SU-DHL-6 (cell line): Measurements from ENCODE around the gene RASL11A.

Source experiments
- H2AFZ ChIP-seq: fragments of 200-600 bp; sonication (generic); 2 replicates; pipeline ENCODE4 v1.6.1; 2014; ENCODE audit warnings: low read depth, mild to moderate bottlenecking, moderate library complexity, mixed read lengths, antibody characterized with exemption, low read length; ENCODE audit not compliant: severe bottlenecking
- H3F3A ChIP-seq: fragments of 200-600 bp; shearing (Covaris generic); 2 replicates; pipeline ENCODE4 v1.6.0; 2016; ENCODE audit warnings: antibody characterized with exemption, mild to moderate bottlenecking; ENCODE audit not compliant: insufficient read depth
- H3K27ac ChIP-seq: fragments of 200-600 bp; sonication (generic); 2 replicates; pipeline ENCODE4 v1.5.1; 2016; ENCODE audit warnings: low read depth, mild to moderate bottlenecking, low read length, moderate library complexity, mixed read lengths
- H3K27me3 ChIP-seq: fragments of 200-600 bp; sonication (generic), shearing (Covaris generic); 2 replicates; pipeline ENCODE4 v1.6.0; 2014; ENCODE audit warnings: mild to moderate bottlenecking, low read length
- H3K36me3 ChIP-seq: fragments of 200-600 bp; sonication (generic); 2 replicates; pipeline ENCODE4 v1.6.1; 2014; ENCODE audit warnings: mild to moderate bottlenecking, low read length, mixed read lengths
- H3K4me2 ChIP-seq: fragments of 300-600, 200-600 bp; shearing (Covaris generic), sonication (generic); 2 replicates; pipeline ENCODE4 v1.6.0; 2014; ENCODE audit warnings: low read length, low read depth, mild to moderate bottlenecking; ENCODE audit not compliant: poor library complexity, severe bottlenecking
- H3K4me3 ChIP-seq: fragments of 200-600 bp; sonication (generic); 2 replicates; pipeline ENCODE4 v1.5.1; 2014; ENCODE audit warnings: antibody characterized with exemption, low read length, mild to moderate bottlenecking, mixed read lengths; ENCODE audit not compliant: insufficient read depth, poor library complexity, severe bottlenecking
- H3K79me2 ChIP-seq: fragments of 200-600 bp; sonication (generic); 2 replicates; pipeline ENCODE4 v1.6.1; 2014; ENCODE audit warnings: mild to moderate bottlenecking, low read length, moderate library complexity; ENCODE audit not compliant: insufficient read depth
- H3K9ac ChIP-seq: fragments of 200-600 bp; sonication (generic); 2 replicates; pipeline ENCODE4 v1.7.0; 2014; ENCODE audit warnings: mild to moderate bottlenecking, low read length
- H3K9me2 ChIP-seq: fragments of 200-600 bp; sonication (generic); replicated peaks from 2 replicates; pipeline ENCODE4 v1.6.1; 2014; ENCODE audit warnings: low read length; ENCODE audit not compliant: insufficient read depth
- H3K9me3 ChIP-seq: fragments of 200-600 bp; sonication (generic); 2 replicates; pipeline ENCODE4 v1.6.1; 2014; ENCODE audit warnings: low read length, mixed read lengths; ENCODE audit not compliant: insufficient read depth
- H4K20me1 ChIP-seq: fragments of 200-600 bp; sonication (generic); 2 replicates; pipeline ENCODE4 v1.6.1; 2014; ENCODE audit warnings: low read depth, mild to moderate bottlenecking, antibody characterized with exemption, low read length, moderate library complexity, mixed read lengths
- CTCF ChIP-seq: fragments of 200-600 bp; sonication (generic); IDR thresholded peaks from one replicate; pipeline ENCODE4 v1.5.1; 2017; ENCODE audit warnings: antibody characterized with exemption, mild to moderate bottlenecking, low read length, moderate library complexity; ENCODE audit not compliant: insufficient read depth, poor library complexity, severe bottlenecking
- EZH2phosphoT487 ChIP-seq: fragments of 200-600 bp; sonication (generic), shearing (Covaris generic); conservative IDR thresholded peaks from 2 replicates; pipeline ENCODE4 v1.6.1; 2018; ENCODE audit warnings: mild to moderate bottlenecking, antibody characterized with exemption, low read length, moderate library complexity, mixed read lengths

Gene RASL11A

DNA sequence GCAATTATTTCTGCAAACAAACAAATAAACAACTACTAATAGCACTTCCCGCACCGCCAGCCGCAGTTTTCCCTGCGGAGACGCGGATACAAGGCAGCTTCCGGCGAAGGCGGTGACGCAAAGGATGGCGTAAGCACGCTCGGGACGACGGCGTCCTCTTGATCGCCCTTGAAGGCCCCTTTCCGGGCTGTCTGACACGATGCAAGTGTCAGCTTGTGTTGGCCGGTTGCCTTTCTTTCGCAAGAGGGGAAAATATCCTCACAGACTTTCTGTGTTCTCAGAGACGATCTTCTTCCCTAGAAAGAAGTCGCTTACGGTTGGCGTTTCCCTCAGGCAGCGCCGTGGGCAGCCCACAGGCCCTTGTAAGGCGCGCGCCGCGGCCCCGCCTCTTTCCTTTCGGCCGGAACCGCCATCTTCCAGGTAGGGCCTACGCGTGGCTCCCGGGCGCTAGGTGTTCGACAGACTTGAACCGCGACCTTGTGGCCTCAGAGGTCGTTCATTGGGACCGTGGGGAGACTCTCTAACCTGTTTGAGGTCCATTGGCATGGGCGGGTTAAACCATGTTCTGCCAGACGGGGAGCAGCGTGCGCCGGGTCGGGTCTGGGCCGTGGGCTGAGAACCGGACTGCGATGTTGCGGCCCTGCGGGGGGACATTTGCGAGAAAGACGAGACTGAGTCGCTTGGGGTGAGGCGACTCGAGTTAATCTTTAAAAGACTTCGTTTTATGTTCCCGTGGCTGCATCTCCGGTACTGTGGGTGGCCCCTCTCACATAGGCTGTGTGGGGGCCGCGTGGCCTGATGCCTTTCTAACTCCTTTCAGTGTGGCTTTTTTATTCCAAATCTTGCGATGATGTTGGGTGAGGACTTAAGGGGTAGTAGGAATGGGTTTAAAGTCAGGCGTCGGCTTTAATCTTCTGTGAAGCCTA lies 19.2 kb upstream of the RASL11A start, which contains the start of gene RPL21:
Gene RPL21 (plus strand): TSS at position 393 of the 926 bp plus-strand sequence. CDS start 2,219 bp downstream, outside the sequence.
- Histone ChIP-seq H3K9me2 (no peaks in the 10 kb centered on the region), H4K20me1 (peaks cover 30% of the 10 kb centered on the region), H3K27me3 (no peaks in the 10 kb centered on the region), H3K4me3 (peak within 1 kb of the TSS; percentile 86), H3K4me2 (peak within 1 kb of the TSS; percentile 83), H3K79me2 (peaks cover 66% of the 10 kb centered on the region), H3K36me3 (peaks cover 41% of the 10 kb centered on the region), H3K9me3 (no peaks in the 10 kb centered on the region), H3K9ac (peak within 1 kb of the TSS; percentile 95), H2AFZ (no peak within 1 kb of the TSS), H3F3A (peaks cover 40% of the 10 kb centered on the region), H3K27ac (peak within 1 kb of the TSS; percentile 86)
- TF ChIP-seq CTCF, result no peak
- TF ChIP-seq EZH2phosphoT487, result no peak

- peaks cover 50% of the 10 kb centered on the region for H3K36me3 ChIP-seq
- H3K9ac ChIP-seq, result peak overlapping the region; percentile 95
- peak overlapping the region; percentile 83 for H3K4me2 ChIP-seq
- H3K27me3 ChIP-seq, result no peaks in the 10 kb centered on the region
- H3K9me3 ChIP-seq, result no peaks in the 10 kb centered on the region
- peaks cover 70% of the 10 kb centered on the region for H3K79me2 ChIP-seq
- H2AFZ ChIP-seq, result no peak overlapping the region
- peak overlapping the region; percentile 86 for H3K27ac ChIP-seq
- H3F3A ChIP-seq, result peaks cover 49% of the 10 kb centered on the region
- H3K9me2 ChIP-seq, result no peaks in the 10 kb centered on the region
- TF ChIP-seq EZH2phosphoT487 (no peak), CTCF (no peak)
- H3K4me3 ChIP-seq, result peak overlapping the region; percentile 86
- H4K20me1 ChIP-seq, result peaks cover 30% of the 10 kb centered on the region
Measured at GRCh38 chr13:27252467-27252866, 18.2 kb upstream of the RASL11A start.

GRCh38 chr13:27257233-27257568 lies 13.4 kb upstream of the RASL11A start:
- no peaks in the 10 kb centered on the region for H3K9me3 ChIP-seq
- H3K9me2 ChIP-seq, result no peaks in the 10 kb centered on the region
- H3K79me2 ChIP-seq, result peaks cover 49% of the 10 kb centered on the region
- H3K27ac ChIP-seq, result no peak overlapping the region
- H3K4me2 ChIP-seq, result no peak overlapping the region
- no peak overlapping the region for H3K9ac ChIP-seq
- no peak for TF ChIP-seq CTCF
- H3K27me3 ChIP-seq, result no peaks in the 10 kb centered on the region
- peaks cover 94% of the 10 kb centered on the region for H3F3A ChIP-seq
- no peak overlapping the region for H2AFZ ChIP-seq
- H4K20me1 ChIP-seq, result peaks cover 48% of the 10 kb centered on the region
- no peak overlapping the region for H3K4me3 ChIP-seq
- H3K36me3 ChIP-seq, result peaks cover 79% of the 10 kb centered on the region
